HepG2 (cell line): ENCODE measurements around the gene PHKB. TPM values are rescaled to one million over a fixed set of nuclear protein-coding genes. Genes with fewer than 3 reads are reported as not detected.

Experiments used
- CSRNP2 ChIP-seq: sonication (generic); formaldehyde crosslinking; conservative IDR thresholded peaks from 2 replicates; pipeline ENCODE4 v1.8.0; 2022; ENCODE audit warnings: low read depth, missing genetic modification reagents
- FOXO4 ChIP-seq: sonication (generic); formaldehyde crosslinking; conservative IDR thresholded peaks from 2 replicates; pipeline ENCODE4 v1.8.1; 2023; ENCODE audit warnings: missing genetic modification reagents
- FOXP4 ChIP-seq: sonication (generic); formaldehyde crosslinking; IDR thresholded peaks from 2 replicates; pipeline ENCODE4 v1.4.0; 2020; ENCODE audit warnings: missing genetic modification reagents
- FUBP1 ChIP-seq: sonication (generic); formaldehyde crosslinking; IDR thresholded peaks from 2 replicates; pipeline ENCODE4 v1.5.1; 2020; ENCODE audit warnings: missing genetic modification reagents, mild to moderate bottlenecking, borderline replicate concordance
- HOMEZ ChIP-seq: IDR thresholded peaks from 2 replicates; pipeline ENCODE4 v1.6.1; 2016; ENCODE audit warnings: low read depth
- MIXL1 ChIP-seq: IDR thresholded peaks from 2 replicates; pipeline ENCODE4 v1.6.1; 2016
- MTF2 ChIP-seq: sonication (generic); formaldehyde crosslinking; IDR thresholded peaks from 2 replicates; pipeline ENCODE4 v1.5.0; 2020; ENCODE audit warnings: missing genetic modification reagents, borderline replicate concordance
- NKX3-1 ChIP-seq: sonication (generic); formaldehyde crosslinking; IDR thresholded peaks from 2 replicates; pipeline ENCODE4 v1.5.0; 2020; ENCODE audit warnings: missing genetic modification reagents
- PATZ1 ChIP-seq: sonication (generic); formaldehyde crosslinking; IDR thresholded peaks from 2 replicates; pipeline ENCODE4 v1.4.0; 2020; ENCODE audit warnings: missing genetic modification reagents
- RXRB ChIP-seq: IDR thresholded peaks from 2 replicates; pipeline ENCODE4 v1.6.1; 2016; ENCODE audit warnings: borderline replicate concordance, missing genetic modification reagents, missing compliant biosample characterization
- SOX13 ChIP-seq, 3 experiments: fragments of 450-650 bp in 1 of 3; sonication (generic) in 1 of 3; formaldehyde crosslinking in 1 of 3; IDR thresholded peaks in 2 of 3; conservative IDR thresholded peaks in 1 of 3; 2 replicates each; pipeline versions ENCODE4 v1.5.0 to v1.6.1; 2016 to 2020; ENCODE audit warnings: antibody characterized with exemption in 1 of 3, mild to moderate bottlenecking in 1 of 3, missing compliant biosample characterization in 1 of 3, missing genetic modification reagents in 1 of 3, moderate library complexity in 1 of 3
- TAF15 ChIP-seq: fragments of 200-400 bp; formaldehyde crosslinking; IDR thresholded peaks from one replicate; pipeline ENCODE4 v1.6.1; 2018; ENCODE audit warnings: mild to moderate bottlenecking, low read depth, low read length; ENCODE audit not compliant: poor library complexity, severe bottlenecking
- ZNF30 ChIP-seq: sonication (generic); formaldehyde crosslinking; IDR thresholded peaks from 2 replicates; pipeline ENCODE4 v1.5.0; 2020; ENCODE audit warnings: mild to moderate bottlenecking, missing genetic modification reagents
- ZNF710 ChIP-seq: sonication (generic); formaldehyde crosslinking; IDR thresholded peaks from 2 replicates; pipeline ENCODE4 v1.5.0; 2020; ENCODE audit warnings: mild to moderate bottlenecking, missing genetic modification reagents, borderline replicate concordance
- ZNF839 ChIP-seq: sonication (generic); formaldehyde crosslinking; IDR thresholded peaks from 2 replicates; pipeline ENCODE4 v1.4.0; 2020; ENCODE audit warnings: missing genetic modification reagents, mild to moderate bottlenecking, borderline replicate concordance
- polyA plus RNA-seq, 8 experiments: library from polyadenylated mRNA; depleted of rRNA in 3 of 8; stranded (reverse) in 7 of 8; unstranded in 1 of 8; fragments of >200 nt; fragmentation: Illumina TruSeq in 4 of 8; extraction: Trizol in 4 of 8; gene quantifications; 2 replicates each; pipeline versions ENCODE4 v1.2.1 to v1.2.3, GENCODE V29; 2011 to 2016; ENCODE audit warnings: low read depth in 4 of 8, missing spikeins in 1 of 8, mixed read lengths in 1 of 8; ENCODE audit not compliant: insufficient read depth in 1 of 8
- total RNA-seq, 5 experiments: library from RNA; depleted of rRNA; stranded (reverse); fragments of >200 nt; fragmentation: Illumina TruSeq; extraction: Trizol; gene quantifications; 2 replicates each; pipeline ENCODE4 v1.2.3, GENCODE V29; 2016; ENCODE audit warnings: low read depth in 1 of 5

The PHKB gene
- total and polyA plus RNA-seq, 2 of the 13 experiments (the other 11 are each of a cell fraction or from before 2014, with no cell fraction given) = 66.0 to 80.8 TPM

GRCh38 chr16:47475786-47476185 lies 14.7 kb downstream of the PHKB start (continued):
- TF ChIP-seq FOXO4 (CRISPR knock-in tag) (no peak), RXRB (peak; percentile 92), PATZ1 (CRISPR knock-in tag) (no peak), FOXP4 (CRISPR knock-in tag) (peak; percentile 69), TAF15 (no peak), MIXL1 (CRISPR knock-in tag) (peak; percentile 88; the same call in 1 of the 2 replicates), ZNF30 (no peak), CSRNP2 (CRISPR knock-in tag) (no peak), ZNF710 (CRISPR knock-in tag) (no peak; the same call in 1 of the 2 replicates), HOMEZ (peak; percentile 97), FUBP1 (CRISPR knock-in tag) (no peak), NKX3-1 (CRISPR knock-in tag) (no peak), SOX13 (IDR thresholded peaks at IDR 0.05) (no peak), SOX13 (CRISPR knock-in tag; conservative IDR thresholded peaks at IDR 0.05 in 1 of 2, IDR thresholded peaks at IDR 0.05 in 1 of 2) (peak in 1 of 2 experiments; percentile 83; a peak in 2 of 4 replicates), ZNF839 (no peak), MTF2 (CRISPR knock-in tag) (no peak)
